CD1c-positive myeloid dendritic cell (primary cell): ENCODE results near the gene PBX1.

Experiments
- DNase-seq: peaks from one replicate; pipeline ENCODE4 v3.0.0-alpha.2; 2016; ENCODE audit errors: extremely low spot score

PBX1 gene

DNA sequence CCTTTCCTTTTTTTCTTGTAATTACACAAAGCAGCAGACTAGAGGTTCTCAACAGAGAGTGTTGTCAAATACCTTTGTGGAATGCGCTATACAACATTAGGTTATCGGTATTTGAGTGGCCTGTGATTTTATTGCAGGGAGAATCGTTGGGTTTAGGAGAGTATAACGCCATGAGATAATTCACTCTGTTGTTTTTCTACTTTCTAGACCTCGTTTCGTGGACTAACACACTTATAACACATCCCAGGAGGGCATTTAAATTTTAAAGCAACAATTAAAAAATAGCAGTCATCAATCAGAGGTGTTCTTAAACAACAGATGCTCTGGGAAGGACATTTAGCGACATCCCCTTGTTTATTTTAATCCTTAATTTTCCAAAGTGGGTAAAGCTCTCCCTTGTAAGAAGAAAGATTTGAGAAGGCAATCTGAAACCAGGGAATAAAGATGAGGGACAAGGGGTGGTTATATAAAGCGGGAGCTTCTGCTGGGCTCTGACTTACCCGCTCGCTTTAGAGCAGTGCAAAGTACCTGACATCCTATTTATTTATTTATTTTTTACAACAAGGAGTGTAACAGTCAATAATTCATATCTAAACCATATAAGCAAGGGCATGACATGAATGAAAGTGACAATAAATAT lies 4.9 kb downstream of the PBX1 start:
- DNase-seq, result no peak

- DNase-seq, result no peak
Observed at GRCh38 chr1:164564378-164564777, 5.4 kb downstream of the PBX1 start.

GRCh38 chr1:164565357-164565756 lies 6.4 kb downstream of the PBX1 start:
- DNase-seq, result no peak

DNA sequence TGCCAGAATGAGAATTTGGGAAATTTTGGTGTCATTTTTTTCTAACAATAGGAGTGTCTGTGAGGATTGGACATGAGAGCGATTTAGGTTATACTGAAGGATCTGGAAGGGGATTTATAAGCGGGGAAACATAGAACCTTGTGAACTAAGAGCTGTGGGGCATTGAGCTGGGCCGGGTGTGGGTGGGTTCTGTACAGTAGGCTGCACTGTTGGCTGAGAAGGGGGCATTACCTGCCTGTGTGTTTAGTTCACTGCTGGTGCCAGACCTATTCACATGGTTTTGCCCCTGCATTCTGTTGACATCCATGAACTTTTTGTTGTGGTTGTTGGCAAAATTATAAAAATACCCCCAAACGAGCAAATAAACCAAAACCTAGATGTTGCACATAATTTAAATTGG lies 8.8 kb downstream of the PBX1 start:
- DNase-seq, result no peak

DNA sequence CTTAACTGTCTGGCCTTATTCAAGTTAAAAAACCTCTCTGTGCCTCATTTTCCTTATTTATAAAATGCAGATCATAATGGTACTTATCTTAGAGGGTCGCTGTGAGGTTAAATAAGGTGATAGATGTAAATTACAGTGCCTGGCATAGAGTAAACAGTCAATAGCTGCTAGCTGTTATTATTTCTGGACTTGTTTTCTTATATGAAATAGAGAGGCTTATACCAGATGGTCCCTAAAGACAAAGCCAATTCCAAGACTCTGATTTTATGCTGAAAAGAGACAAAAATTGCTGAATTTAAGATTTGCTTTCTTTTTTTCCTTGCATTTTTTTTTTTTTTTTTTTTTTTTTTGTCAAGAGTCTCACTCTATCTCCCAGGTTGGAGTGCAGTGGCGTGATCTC lies 10.3 kb downstream of the PBX1 start:
- DNase-seq, result no peak

- no peak for DNase-seq
Observed at GRCh38 chr1:164569866-164570265, 10.9 kb downstream of the PBX1 start.

GRCh38 chr1:164571333-164571732 lies 12.3 kb downstream of the PBX1 start:
- DNase-seq, result no peak

- DNase-seq, result no peak
Observed at GRCh38 chr1:164575356-164575886, 16.4 kb downstream of the PBX1 start.

GRCh38 chr1:164576291-164577271 lies 17.6 kb downstream of the PBX1 start:
- no peak for DNase-seq

DNA sequence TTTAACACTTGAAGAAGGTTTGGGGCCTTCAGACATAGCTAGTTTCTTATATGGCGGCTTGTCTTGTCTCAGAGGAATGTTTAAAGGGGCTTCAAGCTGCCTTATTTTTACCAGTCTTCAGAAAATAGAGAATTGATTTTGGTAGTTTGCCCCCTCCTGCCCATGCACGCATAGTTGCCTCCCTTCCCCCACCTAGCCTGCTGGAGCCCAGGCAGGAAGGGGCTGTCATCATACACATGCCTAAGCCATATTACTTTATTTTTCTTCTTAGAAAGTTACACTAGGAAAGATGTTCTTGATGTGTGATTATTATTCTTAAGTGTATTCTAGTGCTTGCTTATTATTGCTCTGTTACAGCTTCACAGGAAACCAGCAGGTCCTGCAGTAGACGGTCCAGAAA lies 18.3 kb downstream of the PBX1 start:
- no peak for DNase-seq

- no peak for DNase-seq
Observed at GRCh38 chr1:164578479-164579200, 19.7 kb downstream of the PBX1 start.

DNA sequence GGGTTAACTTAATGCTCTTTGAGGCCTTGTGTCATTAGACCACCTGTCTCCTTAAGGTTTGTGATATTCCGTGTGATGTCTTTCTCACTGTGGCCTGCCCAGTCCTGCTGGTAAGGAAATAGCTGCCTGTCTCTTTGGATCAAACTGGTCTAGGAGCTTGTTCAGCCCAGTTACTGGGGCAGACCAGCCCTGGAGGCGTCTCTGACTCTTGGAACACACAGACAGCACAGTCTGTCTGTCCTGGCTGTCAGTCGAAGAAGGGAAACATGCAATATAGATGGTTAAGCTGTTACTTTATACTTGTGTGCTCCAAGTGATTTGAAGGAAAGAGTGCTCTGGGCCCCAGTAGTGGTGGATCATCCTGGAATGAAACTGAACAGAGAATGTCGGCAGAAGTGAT lies 20.4 kb downstream of the PBX1 start:
- no peak for DNase-seq

DNA sequence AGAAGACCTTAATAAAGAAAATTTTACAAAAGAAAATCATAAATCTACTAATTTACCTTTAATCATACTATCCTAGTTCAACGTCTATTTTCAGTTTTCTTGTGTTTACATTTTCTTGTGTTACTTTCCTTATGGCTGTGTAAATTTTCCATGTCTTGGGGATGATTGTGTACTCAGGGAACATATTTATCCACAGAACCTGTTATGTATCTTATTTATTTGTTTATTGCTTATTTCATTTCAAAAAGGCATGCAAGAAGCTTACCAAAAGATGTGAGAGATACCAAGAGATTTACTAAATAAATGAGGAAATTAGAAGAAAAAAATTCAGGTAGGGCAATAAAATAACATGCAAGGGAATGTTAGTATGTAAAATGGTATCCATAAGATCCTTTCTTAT lies 22.8 kb downstream of the PBX1 start:
- no peak for DNase-seq

DNA sequence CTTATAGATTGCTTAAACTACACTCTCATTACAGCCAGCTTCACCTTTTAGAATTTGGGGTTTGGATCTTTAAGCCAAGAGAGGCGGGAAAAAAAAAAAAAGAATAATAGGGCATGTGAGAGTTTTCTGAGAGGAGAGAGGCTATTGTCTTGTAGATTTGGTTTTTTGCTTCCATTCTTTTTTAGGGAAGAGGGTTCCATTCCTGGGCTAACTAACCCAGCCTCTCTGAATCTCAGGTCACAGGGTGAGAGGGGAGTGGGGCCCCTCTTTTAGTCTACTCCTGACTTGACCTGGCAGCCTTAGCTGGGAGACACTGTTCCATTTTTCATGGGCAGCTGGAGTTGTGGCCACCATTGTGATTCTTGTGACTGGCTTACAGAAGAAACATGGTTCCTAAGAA lies 24.2 kb downstream of the PBX1 start:
- DNase-seq, result no peak

DNA sequence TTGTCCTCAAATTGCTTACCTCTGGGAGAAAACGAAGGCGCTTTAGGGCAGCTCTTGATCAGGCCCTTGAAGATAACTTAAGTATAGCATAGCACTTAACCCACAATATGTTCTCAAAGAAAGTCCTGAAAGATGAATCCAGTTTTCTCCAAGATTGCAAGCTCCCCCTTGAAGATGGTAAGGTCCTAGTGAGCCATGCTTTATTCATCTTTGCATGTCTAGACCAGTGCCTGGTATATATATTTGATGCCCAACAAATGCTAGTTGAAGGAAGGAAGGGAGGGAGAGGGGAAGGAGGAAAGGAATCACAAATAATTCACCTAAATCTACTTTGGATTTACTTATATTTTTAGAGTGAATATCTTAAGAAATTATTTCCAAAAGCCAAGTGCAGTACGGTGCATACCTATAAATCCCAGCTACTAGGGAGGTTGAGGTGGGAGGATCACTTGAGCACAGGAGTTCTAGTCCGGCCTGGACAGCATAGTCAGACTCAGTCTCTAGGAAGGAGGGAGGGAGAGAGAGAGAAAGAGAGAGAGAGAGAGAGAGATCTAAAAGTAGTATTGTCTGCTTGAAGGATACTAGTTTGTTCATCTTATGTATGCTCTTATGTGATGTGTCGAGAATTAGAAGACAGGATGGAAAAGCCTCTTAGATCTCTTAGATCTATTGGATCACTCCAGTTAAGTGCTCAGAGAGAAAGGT lies 25.0 kb downstream of the PBX1 start:
- DNase-seq, result no peak

- DNase-seq, result no peak
Observed at GRCh38 chr1:164586591-164586990, 27.6 kb downstream of the PBX1 start.

DNA sequence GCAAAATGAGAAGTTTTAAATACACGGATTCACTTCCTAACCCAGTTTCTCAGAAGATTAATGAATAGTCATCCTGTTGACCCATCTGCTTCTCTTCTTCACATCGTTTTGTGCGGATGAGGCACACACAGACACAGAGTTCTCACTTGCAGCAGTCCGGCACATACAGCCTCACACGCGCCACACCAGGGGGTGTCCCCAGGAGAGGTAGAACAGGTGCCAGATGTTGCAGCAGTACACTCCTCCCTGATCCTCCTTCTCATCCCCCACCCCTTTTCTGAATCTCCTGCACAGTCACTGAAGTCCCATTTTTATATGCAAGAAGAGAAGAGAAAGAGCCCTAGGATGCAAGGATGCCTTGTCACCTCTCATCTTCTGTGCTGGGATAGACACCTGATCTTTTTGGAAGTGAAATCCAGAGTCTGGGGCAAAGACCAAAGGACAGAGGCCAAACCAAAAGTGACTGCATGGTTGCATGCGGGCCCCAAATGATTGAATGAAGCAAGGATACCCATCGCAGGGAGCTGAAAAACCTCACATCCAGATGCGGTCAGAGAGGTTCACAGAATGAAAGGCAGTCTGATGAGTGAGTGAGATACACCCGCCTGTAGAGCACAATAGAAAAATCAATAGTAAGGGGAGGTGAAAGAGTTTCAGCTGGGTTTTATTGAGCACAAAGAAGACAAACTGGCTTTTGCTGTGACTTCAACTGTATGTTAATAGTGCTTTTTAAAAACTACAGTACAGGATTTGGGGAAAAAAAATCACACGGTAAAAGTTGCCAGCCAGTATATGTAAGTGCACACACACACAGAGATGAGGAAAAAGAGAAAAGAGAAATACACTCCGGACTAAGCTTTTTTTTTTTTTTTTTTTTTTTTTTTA lies 28.9 kb downstream of the PBX1 start:
- DNase-seq, result no peak

DNA sequence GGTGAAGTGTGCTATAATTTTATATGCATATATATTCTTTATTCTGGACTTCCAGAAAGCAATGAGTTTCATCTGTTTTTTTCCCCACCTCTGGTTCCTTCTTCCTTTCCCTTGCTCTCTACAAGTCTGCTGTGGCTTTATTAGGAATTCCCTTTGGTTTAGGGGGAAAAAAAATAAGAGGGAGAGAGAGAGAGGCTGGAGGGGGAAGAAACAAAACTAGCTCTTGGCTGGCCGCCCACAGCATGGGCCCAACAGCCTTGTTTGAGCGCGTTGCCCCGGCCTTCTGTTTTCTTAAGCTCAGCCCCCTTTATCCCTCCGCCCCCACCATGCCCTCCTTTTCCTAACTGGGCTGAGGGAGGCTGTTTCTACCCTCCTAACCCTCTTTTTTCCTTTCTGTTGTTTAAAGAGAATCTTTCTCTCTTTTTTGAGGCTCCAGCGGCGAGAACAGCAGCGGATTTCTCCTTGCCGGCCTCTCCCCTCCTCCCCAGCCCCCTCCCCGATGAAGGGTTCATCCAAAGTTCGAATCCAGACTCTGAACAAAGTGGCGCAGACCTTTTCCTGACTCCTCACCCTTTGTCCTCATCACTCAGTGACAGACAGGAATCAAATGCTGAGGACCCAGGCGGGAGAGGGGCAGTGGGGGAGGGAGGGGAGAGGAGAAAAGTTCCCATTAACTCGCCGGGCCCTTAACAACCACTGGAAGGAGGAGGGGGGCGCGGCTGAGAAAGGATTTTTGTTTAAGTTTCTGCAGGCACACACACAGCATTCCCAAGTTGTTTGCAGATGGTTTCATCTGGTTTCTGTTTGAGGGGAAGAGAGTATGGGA lies 29.7 kb downstream of the PBX1 start:
- no peak for DNase-seq

DNA sequence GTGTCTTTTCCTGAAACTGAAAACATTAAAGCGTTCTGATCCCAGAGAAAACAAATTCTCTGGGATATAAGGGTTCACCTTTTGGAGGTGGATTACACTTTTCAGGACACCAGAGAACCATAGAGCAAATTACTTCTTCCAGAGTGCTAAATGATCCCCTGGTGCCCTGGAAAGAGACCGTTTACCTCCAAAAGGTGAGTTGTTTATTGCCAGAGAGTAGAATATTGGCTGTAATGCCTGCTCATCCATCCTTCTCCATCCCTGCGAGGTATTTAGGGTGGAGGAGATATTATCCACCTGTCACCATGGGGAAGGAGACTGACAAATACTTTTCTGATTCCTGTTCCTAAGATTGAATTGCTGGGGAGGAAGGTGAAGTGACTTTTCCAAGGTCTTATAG lies 30.4 kb downstream of the PBX1 start:
- DNase-seq, result no peak
